Measurements from ENCODE around the gene PRICKLE2. TPM values are rescaled to one million over a fixed set of nuclear protein-coding genes. Genes with fewer than 3 reads are reported as not detected.
A peak's percentile ranks its signal among the peaks of the same experiment; 100 is the strongest.

PRICKLE2 gene
- total and polyA plus RNA-seq, 2 experiments from 2014 or later, result 8.5 to 30.3 TPM

DNA sequence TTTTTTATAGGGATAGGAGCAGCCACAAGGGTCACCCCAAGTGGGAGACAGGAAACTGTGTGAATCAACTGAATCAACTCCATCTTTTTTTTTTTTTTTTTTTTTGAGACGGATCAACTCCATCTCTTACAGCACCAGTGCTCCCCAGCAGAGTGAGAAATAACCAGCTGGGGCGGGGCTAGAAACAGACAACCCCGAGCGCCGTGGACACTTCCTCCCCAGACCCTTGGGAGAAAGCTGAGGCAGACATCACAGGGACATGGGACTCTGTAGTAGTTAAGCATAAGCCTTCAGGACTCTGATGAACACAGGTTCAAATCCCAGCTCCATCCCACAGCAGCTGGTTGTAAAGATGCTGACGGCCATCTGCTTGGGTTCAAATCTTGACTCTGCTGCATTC is 75.4 kb downstream of the PRICKLE2 start:
- Histone ChIP-seq H3K9me2 (replicated peaks; ENCODE audit: insufficient read depth) (no peaks in the 10 kb centered on the region), H2AFZ (no peak overlapping the region), H4K20me1 (ENCODE audit: insufficient read depth, poor library complexity, severe bottlenecking) (no peaks in the 10 kb centered on the region), H3K9me3 (ENCODE audit: low read depth) (no peaks in the 10 kb centered on the region), H3K36me3 (replicated peaks; ENCODE audit: insufficient read depth, low read depth) (no peaks in the 10 kb centered on the region), H3K27ac (peak overlapping the region; percentile 89), H3K4me2 (peak overlapping the region; percentile 37), H3K79me2 (no peaks in the 10 kb centered on the region), H3K4me1 (ENCODE audit: insufficient read depth) (peaks cover 34% of the 10 kb centered on the region), H3K27me3 (no peaks in the 10 kb centered on the region), H3K4me3 (no peak overlapping the region)
- no peak for DNase-seq (ENCODE audit: low spot score)
- TF ChIP-seq, protein P1, sequence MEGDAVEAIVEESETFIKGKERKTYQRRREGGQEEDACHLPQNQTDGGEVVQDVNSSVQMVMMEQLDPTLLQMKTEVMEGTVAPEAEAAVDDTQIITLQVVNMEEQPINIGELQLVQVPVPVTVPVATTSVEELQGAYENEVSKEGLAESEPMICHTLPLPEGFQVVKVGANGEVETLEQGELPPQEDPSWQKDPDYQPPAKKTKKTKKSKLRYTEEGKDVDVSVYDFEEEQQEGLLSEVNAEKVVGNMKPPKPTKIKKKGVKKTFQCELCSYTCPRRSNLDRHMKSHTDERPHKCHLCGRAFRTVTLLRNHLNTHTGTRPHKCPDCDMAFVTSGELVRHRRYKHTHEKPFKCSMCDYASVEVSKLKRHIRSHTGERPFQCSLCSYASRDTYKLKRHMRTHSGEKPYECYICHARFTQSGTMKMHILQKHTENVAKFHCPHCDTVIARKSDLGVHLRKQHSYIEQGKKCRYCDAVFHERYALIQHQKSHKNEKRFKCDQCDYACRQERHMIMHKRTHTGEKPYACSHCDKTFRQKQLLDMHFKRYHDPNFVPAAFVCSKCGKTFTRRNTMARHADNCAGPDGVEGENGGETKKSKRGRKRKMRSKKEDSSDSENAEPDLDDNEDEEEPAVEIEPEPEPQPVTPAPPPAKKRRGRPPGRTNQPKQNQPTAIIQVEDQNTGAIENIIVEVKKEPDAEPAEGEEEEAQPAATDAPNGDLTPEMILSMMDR (IDR thresholded peaks at IDR 0.05; ENCODE audit: poor library complexity), result no peak
- no peak for TF ChIP-seq EZH2 (IDR thresholded peaks at IDR 0.05; ENCODE audit: borderline replicate concordance)
- TF ChIP-seq EZH2phosphoT487 (IDR thresholded peaks at IDR 0.05; ENCODE audit: low read depth, severe bottlenecking, unreplicated experiment), result no peak
- WGBS (ENCODE audit: low lambda C conversion rate, missing lambda C conversion rate), result 71% methylated on average over 6 of the region's 6 CpGs

DNA sequence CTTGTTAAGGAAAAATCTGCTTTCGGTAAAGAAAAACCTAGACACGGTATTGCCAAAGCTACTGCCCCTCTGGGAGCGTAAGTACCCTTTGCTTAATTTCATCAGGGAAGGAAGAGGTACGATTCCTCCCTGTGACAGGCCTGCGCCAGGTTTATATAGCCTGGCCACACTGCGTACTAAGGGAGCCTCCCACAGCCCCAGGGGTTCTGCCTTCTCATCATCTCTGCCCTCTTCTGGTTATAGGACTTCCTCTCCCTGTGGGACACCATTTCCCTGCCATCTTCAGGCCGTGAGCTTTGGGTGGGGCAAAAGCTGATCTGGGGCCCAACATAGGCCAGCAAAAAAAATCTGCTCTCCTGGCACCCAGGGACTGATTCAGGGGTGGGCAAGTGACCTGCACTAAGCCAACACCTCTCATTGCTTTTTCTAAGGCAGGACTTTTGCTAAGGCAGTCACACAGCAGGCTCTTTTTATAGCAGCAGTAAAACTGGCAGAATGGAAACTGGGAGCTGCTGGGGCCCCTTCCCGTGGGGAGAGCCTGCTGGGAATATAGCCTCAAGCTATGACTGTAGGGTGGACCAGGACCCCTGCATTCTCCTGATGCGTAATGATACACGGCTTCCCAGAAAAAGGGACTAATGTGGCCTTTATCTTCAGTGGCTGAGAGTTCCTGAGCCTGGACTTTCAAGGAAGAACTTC is 76.2 kb downstream of the PRICKLE2 start:
- no peaks in the 10 kb centered on the region for H3K9me2 ChIP-seq (replicated peaks; ENCODE audit: insufficient read depth)
- peak overlapping the region; percentile 32 for H3K4me2 ChIP-seq
- WGBS (ENCODE audit: low lambda C conversion rate, missing lambda C conversion rate), result 68% methylated on average over 10 of the region's 10 CpGs
- peaks cover 5% of the 10 kb centered on the region for H3K79me2 ChIP-seq
- peak overlapping the region; percentile 89 for H3K27ac ChIP-seq
- TF ChIP-seq EZH2 (IDR thresholded peaks at IDR 0.05; ENCODE audit: borderline replicate concordance) (no peak), EZH2phosphoT487 (IDR thresholded peaks at IDR 0.05; ENCODE audit: low read depth, severe bottlenecking, unreplicated experiment) (no peak)
- TF ChIP-seq, protein P1 (IDR thresholded peaks at IDR 0.05; ENCODE audit: poor library complexity), result no peak
- no peaks in the 10 kb centered on the region for H3K9me3 ChIP-seq (ENCODE audit: low read depth)
- no peaks in the 10 kb centered on the region for H3K36me3 ChIP-seq (replicated peaks; ENCODE audit: insufficient read depth, low read depth)
- H3K4me3 ChIP-seq, result no peak overlapping the region
- H3K4me1 ChIP-seq (ENCODE audit: insufficient read depth), result peaks cover 34% of the 10 kb centered on the region
- no peaks in the 10 kb centered on the region for H3K27me3 ChIP-seq
- no peak overlapping the region for H2AFZ ChIP-seq
- H4K20me1 ChIP-seq (ENCODE audit: insufficient read depth, poor library complexity, severe bottlenecking), result no peaks in the 10 kb centered on the region
- peak; percentile 21 for DNase-seq (ENCODE audit: low spot score)

DNA sequence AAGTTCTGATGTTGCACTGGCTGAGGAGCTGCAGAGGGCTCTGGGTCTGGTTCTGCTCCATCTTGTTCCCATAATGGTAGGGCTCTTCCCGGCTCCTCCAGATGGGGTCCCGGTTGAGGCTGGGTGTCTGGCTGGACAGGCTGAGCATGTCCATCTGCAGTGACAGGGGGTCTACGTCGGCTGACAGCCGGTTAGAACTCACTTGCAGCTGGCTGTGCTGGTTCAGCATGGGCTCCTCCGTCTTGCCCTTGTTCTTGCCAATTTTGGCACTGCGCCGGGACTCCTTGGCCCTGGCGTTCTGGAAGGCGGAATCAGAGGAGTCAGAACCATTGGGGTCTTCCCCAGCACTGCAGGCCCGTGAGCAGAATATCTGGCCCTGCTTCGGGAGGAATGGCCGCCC is 78.1 kb downstream of the PRICKLE2 start:
- Histone ChIP-seq H3K4me3 (no peak overlapping the region), H3K9me3 (ENCODE audit: low read depth) (no peaks in the 10 kb centered on the region), H3K9me2 (replicated peaks; ENCODE audit: insufficient read depth) (no peaks in the 10 kb centered on the region), H2AFZ (no peak overlapping the region), H4K20me1 (ENCODE audit: insufficient read depth, poor library complexity, severe bottlenecking) (no peaks in the 10 kb centered on the region), H3K4me2 (no peak overlapping the region), H3K27me3 (no peaks in the 10 kb centered on the region), H3K36me3 (replicated peaks; ENCODE audit: insufficient read depth, low read depth) (no peaks in the 10 kb centered on the region), H3K4me1 (ENCODE audit: insufficient read depth) (peaks cover 32% of the 10 kb centered on the region), H3K79me2 (peaks cover 5% of the 10 kb centered on the region), H3K27ac (no peak overlapping the region)
- DNase-seq (ENCODE audit: low spot score), result no peak
- TF ChIP-seq EZH2 (IDR thresholded peaks at IDR 0.05; ENCODE audit: borderline replicate concordance) (no peak), EZH2phosphoT487 (IDR thresholded peaks at IDR 0.05; ENCODE audit: low read depth, severe bottlenecking, unreplicated experiment) (no peak)
- TF ChIP-seq, protein P1 (IDR thresholded peaks at IDR 0.05; ENCODE audit: poor library complexity), result no peak
- 96% methylated on average over 13 of the region's 13 CpGs for WGBS (ENCODE audit: low lambda C conversion rate, missing lambda C conversion rate)

Measured in hepatocyte (in vitro differentiated cells).